ENCODE data around the gene TTC12. TPM values are rescaled to one million over a fixed set of nuclear protein-coding genes. Genes with fewer than 3 reads are reported as not detected.

Gene TTC12
- 48.4 TPM for polyA plus RNA-seq (ENCODE audit: insufficient read length)
- long read RNA-seq, donor 1, partial matches to known transcripts: 0 of 1 reads
- long read RNA-seq, donor 1, other reads (novel, unspliced or antisense): 0 of 1 reads
- long read RNA-seq, donor 2: 0 reads
- long read RNA-seq, donor 3, partial matches to known transcripts: 0 of 2 reads
- long read RNA-seq, donor 3, other reads (novel, unspliced or antisense): 0 of 2 reads
- long read RNA-seq, donor 4: 0 reads
- long read RNA-seq, donor 5, partial matches to known transcripts: 0 of 1 reads
- long read RNA-seq, donor 5, other reads (novel, unspliced or antisense): 0 of 1 reads
- long read RNA-seq, donor 6: 0 reads
- long read RNA-seq, donor 7, partial matches to known transcripts: 0 of 1 reads
- long read RNA-seq, donor 7, other reads (novel, unspliced or antisense): 0 of 1 reads
- long read RNA-seq, donor 8: 0 reads

GRCh38 chr11:113314389-113315301, at the start of gene TTC12:
TSS of gene TTC12 (plus strand) at chr11:113314583. CDS start at chr11:113316258, 1,675 bp downstream.
- peak; percentile 94 for DNase-seq

GRCh38 chr11:113265362-113265761, 49.0 kb upstream of the TTC12 start:
- DNase-seq: no peak

- no peak for DNase-seq
Measured at GRCh38 chr11:113267493-113267892, 46.9 kb upstream of the TTC12 start.

DNA sequence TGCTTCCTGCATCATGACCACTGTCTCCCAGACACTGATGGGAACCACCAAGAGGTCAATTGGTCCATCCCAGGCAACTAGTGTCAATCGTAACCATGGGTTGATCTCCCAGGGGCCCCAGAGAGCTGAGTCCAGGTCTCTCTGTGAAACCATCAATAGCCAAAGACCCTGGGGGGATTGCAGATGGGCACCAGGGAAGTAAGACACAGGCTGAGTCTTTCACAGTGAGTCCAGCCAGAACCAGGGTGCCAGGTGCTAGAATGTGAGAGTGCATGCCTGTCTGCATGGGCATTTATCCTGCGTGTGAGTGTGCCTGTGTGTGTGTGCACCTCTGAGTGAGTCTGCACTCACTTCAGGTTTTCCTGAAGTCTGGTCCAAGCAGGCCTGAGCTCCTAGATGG, 45.3 kb upstream of the TTC12 start:
- no peak for DNase-seq

- DNase-seq: no peak
Measured at GRCh38 chr11:113269636-113270035, 44.7 kb upstream of the TTC12 start.

- no peak for DNase-seq
Measured at GRCh38 chr11:113270080-113270479, 44.3 kb upstream of the TTC12 start.

GRCh38 chr11:113271551-113272245, 42.7 kb upstream of the TTC12 start:
- no peak for DNase-seq

DNA sequence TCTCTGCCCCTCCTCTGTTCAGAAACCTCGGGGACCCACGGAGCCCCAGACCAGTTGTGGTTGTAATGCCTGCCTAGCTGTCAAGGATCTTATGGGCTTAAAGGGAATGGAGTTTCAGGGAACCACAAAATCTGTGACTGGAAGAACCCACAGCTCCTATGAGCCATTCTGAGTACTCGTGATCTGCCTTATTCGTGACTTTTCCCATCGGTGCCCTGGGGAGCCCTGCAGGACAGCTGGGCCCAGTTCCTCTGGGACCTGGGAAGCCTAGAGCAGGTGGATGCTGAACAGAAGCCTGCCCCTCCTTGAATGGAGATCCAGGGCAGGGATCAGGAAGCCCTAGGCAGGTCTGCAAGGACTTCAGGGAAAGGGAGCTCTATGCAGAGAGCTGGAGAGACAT, 42.1 kb upstream of the TTC12 start:
- DNase-seq: no peak

DNA sequence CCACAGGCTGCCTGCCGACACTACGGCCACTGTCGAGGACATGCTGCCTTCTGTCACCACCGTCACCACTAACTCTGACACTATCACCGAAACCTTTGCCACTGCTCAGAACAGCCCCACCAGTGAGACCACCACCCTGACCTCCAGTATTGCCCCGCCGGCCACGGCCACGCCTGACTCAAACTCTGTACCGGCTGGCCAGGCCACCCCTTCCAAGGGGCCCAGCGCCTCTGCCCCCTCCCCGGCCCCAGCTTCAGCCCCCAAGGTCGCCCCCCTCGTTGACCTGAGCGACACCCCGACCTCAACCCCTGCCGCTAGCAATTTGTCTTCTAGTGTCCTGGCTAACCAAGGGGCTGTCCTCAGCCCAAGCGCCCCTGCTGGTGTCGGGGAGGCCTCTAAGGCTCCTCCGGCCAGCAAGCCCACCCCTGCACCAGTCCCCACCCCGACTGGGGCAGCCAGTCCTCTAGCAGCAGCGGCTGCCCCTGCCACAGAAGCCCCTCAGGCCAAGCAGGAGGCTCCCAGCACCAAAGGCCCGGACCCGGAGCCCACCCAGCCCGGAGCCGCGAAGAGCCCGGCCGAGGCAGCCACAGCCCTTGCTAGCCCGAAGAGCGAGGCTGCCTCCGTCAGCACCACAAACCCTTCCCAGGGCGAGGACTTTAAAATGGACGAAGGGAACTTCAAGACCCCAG, 41.3 kb upstream of the TTC12 start:
- no peak for DNase-seq

GRCh38 chr11:113273720-113274119, 40.7 kb upstream of the TTC12 start:
- no peak for DNase-seq

DNA sequence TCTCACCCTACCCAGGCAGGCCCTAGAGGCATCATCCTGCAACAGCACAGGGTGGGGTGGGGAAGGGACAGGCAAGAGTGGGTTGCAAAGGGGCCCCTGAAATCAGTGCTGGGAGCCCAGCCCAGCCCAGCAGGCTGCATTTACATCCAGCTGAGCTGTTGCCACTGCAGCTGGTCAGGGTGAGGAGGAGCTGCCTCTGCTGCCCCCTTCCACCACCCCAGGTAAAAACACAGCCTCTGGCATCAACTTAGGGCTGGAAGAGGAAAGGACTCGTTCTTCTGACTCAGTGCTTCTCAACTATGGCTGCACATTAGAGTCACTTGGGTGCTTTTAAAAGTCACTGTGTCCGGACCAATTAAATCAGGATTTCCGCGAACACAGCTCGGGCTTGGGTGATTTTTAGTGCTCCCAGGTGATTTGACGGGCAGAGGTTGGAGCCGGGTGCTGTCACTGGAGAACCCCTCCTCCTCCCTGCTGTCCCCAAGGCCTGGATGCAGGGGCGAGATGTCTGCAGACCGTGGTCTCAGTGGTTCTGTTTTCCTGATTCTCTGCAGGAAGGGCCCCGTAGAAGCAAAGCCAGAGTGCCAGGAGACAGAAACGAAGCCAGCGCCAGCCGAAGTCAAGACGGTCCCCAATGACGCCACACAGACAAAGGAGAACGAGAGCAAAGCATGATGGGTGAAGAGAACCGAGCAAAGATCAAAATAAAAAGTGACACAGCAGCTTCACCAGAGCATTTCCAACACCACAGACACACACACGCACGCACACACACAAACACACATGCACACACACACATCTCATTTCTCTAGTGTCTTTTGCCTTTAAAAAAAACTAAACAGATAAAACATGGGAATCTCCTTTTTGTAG, 39.4 kb upstream of the TTC12 start:
- DNase-seq: no peak

- no peak for DNase-seq
Measured at GRCh38 chr11:113275602-113276001, 38.8 kb upstream of the TTC12 start.

DNA sequence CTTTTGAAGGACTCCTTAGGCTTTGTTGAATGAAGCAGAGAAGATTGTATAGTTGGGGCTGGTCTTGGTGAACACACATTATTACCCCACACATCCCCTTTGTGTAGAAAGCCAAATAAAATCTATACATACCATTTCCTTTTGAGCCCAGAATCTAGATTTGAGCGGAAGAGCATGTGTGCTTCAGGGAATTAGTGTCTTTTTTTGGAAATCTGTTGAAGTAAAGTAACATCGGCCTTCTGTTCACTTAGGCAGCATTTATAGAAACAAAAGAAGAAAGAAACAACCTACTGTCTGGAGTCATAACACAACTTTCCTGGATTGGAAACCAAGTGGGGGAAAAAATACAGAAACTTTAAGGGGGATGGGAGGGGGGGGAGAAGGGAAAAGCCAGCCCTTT, 37.9 kb upstream of the TTC12 start:
- DNase-seq: no peak

DNA sequence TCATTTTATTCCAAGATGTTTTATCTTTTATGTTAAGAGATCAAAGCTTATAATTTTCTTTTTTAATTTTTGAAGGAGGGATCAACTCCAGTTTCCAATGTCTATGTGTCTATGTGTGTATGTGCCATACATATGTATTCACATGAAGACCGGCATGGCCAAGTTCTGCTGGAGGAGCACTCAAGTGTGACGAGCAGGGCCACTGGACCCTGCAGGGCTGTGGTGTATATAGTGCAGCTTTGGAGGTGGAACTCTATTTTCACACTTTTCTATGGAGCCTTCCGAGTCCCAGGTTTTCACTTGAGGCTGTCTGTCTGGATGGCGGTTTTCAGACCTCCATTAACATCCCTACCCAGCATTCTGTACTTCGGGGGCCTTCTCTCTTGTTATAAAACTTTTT, 36.5 kb upstream of the TTC12 start:
- no peak for DNase-seq

DNA sequence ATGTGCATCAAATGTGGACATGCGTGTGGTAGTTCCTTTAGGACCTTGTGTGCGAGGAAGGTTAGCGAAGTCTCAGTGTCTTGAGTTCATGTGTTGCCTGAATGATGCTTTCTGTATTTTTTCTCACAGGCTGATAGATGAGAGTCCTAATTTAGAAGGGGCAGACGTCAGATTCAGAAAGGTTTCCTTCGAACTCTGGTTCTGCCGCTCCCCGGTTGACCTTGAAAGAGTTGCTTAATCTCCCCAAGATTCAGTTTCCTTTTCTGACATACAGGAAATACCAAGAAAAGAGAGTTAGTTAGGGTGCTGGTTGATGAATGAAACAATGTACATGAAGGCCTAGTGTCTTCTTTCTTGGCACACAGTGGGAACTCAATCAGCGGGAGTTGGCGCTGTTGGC, 35.9 kb upstream of the TTC12 start:
- no peak for DNase-seq

- no peak for DNase-seq
Measured at GRCh38 chr11:113278925-113279324, 35.5 kb upstream of the TTC12 start.

DNA sequence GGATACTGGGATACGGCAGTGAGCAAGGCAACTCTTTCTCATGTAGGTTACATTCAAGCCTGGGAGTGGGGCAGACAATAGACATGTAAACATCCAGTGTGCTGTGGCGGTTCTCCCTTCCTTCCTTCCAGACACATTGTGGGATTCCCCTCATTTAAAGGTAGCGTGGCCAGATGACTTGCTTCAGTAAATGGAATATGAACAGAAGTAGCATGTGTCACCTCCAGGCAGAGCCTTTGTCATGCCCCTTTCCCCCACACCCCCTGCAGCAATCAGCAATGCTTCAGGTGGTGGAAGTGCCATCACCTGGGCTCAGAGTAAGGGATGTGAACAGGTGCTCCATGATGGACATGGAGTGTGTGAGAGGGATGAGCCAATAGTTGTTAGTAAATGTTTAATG, 34.8 kb upstream of the TTC12 start:
- DNase-seq: no peak

DNA sequence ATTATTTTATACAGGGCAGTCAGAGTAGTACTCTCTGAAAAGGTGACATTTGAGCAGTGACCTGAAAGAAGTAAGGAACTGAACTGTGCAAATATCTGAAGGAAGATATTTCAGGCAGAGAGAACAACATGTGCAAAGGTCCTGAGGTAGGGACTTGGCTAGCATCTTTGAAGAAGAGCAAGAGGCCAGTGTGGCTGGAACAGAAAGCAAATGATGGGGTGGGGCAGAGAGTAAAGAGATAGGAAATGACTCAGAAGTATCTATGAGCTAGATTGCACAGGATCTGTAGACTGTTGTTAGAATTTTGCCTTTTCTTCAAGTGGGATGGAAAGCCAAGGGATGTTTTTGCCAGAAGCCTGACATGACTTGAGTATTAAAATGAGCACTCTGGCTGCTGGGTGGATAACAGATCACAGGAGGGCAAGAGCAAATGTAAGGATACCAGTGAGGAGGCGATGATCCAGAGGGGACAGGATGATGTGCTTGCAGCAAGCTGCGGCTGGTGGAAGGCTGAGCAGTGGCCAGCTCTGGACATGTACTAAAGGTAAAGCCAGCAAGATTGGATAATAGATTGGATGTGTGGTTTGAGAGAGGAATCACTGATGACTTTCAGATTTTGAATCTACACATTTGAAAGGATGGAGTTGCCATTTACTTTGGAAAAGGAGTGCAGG, 33.2 kb upstream of the TTC12 start:
- DNase-seq: no peak

DNA sequence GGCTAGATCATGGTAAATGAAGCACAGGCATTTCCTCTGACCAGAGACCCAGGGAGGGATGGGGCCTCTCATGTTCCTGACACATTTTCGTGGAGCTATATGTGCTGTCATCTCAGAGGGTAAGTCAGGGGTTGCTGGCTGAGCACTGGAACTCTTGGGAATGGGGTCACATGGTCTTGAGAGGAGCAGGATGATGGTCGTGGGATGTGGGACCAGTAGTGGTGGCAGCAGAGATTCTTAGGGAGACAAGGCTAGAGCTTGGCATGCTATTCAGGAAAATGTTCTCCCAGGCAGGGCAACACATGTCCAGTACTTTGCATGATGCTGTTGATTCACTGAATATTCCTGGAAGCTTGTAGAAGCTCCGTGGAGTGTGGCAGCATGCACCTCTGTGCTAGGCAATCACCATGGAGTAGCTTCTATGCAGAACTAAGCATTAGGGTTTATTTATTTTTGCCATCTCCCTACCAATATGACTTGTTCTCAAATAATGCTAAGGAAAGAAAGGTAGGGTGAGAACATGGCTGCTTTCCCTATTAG, 31.4 kb upstream of the TTC12 start:
- no peak for DNase-seq

DNA sequence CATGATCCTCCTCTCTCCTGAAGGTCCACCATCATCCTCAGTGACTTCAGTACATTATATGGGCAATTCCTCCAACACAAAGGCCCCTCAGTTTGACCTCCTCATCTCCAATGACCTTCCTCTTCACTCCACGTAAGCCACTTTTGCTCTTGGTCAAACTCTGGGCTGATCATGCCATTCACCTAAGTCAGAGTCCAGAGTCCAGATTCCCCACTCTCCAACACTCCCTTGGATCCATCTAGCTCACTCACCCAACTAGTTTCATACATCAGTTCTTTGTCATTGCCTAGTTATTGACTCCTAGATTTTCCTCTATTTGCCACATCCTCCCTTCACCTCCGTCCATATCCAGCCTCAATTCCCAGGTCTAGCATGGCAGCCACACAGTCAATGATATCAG, 30.5 kb upstream of the TTC12 start:
- DNase-seq: no peak
